GM21367 (cell line): ENCODE results near the gene KAZN.
"Not testable (repeated sequence)": the region's sequence is repeated elsewhere in the genome, so short reads cannot be mapped to it uniquely, and the experiment has no call there.

Experiments used
- ATAC-seq: cut with Tn5 transposase; IDR thresholded peaks from one replicate; pipeline ENCODE4 v1.9.1; 2021; ENCODE audit not compliant: unreplicated experiment

Gene KAZN

GRCh38 chr1:15115542-15116330, 517.3 kb downstream of the KAZN start:
- ATAC-seq: no peak

GRCh38 chr1:15116966-15117365, 518.5 kb downstream of the KAZN start:
- ATAC-seq: no peak

- no peak for ATAC-seq
These were observed 519.3 kb downstream of the KAZN start for GRCh38 chr1:15117671-15118325.

GRCh38 chr1:15118579-15118978, 520.1 kb downstream of the KAZN start:
- no peak for ATAC-seq

- ATAC-seq: no peak
These were observed 521.9 kb downstream of the KAZN start for GRCh38 chr1:15120251-15120945.

GRCh38 chr1:15122331-15122730, 523.8 kb downstream of the KAZN start:
- no peak for ATAC-seq

- ATAC-seq: no peak
These were observed 524.8 kb downstream of the KAZN start for GRCh38 chr1:15123270-15123669.

- ATAC-seq: no peak
These were observed 525.4 kb downstream of the KAZN start for GRCh38 chr1:15123925-15124324.

- ATAC-seq: no peak
These were observed 526.0 kb downstream of the KAZN start for GRCh38 chr1:15124362-15125100.

GRCh38 chr1:15125101-15125745, 526.7 kb downstream of the KAZN start:
- no peak for ATAC-seq

- ATAC-seq: no peak
These were observed 529.6 kb downstream of the KAZN start for GRCh38 chr1:15128077-15128476.

GRCh38 chr1:15128520-15129313, 530.2 kb downstream of the KAZN start:
- ATAC-seq: peak; percentile 78

- ATAC-seq: no peak
These were observed 531.5 kb downstream of the KAZN start for GRCh38 chr1:15129944-15130343.

GRCh38 chr1:15130607-15131006, 532.1 kb downstream of the KAZN start:
- ATAC-seq: no peak

GRCh38 chr1:15132965-15133364, 534.5 kb downstream of the KAZN start:
- no peak for ATAC-seq

- ATAC-seq: no peak
These were observed 535.8 kb downstream of the KAZN start for GRCh38 chr1:15134285-15134684.

GRCh38 chr1:15135604-15136003, 537.1 kb downstream of the KAZN start:
- not testable (repeated sequence) for ATAC-seq

GRCh38 chr1:15137809-15138208, 539.3 kb downstream of the KAZN start:
- no peak for ATAC-seq

- no peak for ATAC-seq
These were observed 541.3 kb downstream of the KAZN start for GRCh38 chr1:15139654-15140350.
